GM23338 (cell line): ENCODE measurements around the gene SUMO4.

ENCODE experiments used
- CREB1 ChIP-seq: fragments of 250-450 bp; sonication (Bioruptor Pico); IDR thresholded peaks from 2 replicates; pipeline ENCODE4 v1.5.0; 2020; ENCODE audit warnings: low read depth, mild to moderate bottlenecking, moderate library complexity
- CTCF ChIP-seq, 2 experiments: fragments of 200-600 bp in 1 of 2; sonication (generic) in 1 of 2; conservative IDR thresholded peaks; 2 replicates each; pipeline versions ENCODE4 v1.5.1 to v1.6.1; 2016 to 2017; ENCODE audit warnings: antibody characterized with exemption in 2 of 2, low read depth in 2 of 2, mild to moderate bottlenecking in 2 of 2, moderate library complexity in 1 of 2
- EZH2 ChIP-seq: fragments of 200-600 bp; sonication (generic); IDR thresholded peaks from one replicate; pipeline ENCODE4 v1.8.0; 2017; ENCODE audit warnings: antibody characterized with exemption, mild to moderate bottlenecking, low read depth; ENCODE audit not compliant: unreplicated experiment
- EZH2phosphoT487 ChIP-seq: fragments of 200-600 bp; sonication (generic); IDR thresholded peaks from one replicate; pipeline ENCODE4 v1.8.1; 2018; ENCODE audit warnings: antibody characterized with exemption; ENCODE audit not compliant: unreplicated experiment
- NANOG ChIP-seq: IDR thresholded peaks from 2 replicates; pipeline ENCODE4 v1.6.1; 2016; ENCODE audit warnings: antibody characterized with exemption, borderline replicate concordance
- POLR2AphosphoS5 ChIP-seq: IDR thresholded peaks from 2 replicates; pipeline ENCODE4 v1.6.1; 2016; ENCODE audit warnings: antibody characterized with exemption, low read depth
- STAT1 ChIP-seq: IDR thresholded peaks from one replicate; pipeline ENCODE4 v1.6.1; 2016; ENCODE audit warnings: antibody characterized with exemption; ENCODE audit not compliant: unreplicated experiment
- ZNF331 ChIP-seq: fragments of 250-450 bp; sonication (Bioruptor Pico); IDR thresholded peaks from 2 replicates; pipeline ENCODE4 v1.5.0; 2020; ENCODE audit warnings: low read depth, mild to moderate bottlenecking, moderate library complexity
- TF ChIP-seq, protein P1 (sequence below): IDR thresholded peaks from 2 replicates; pipeline ENCODE4 v1.6.1; 2016; ENCODE audit warnings: antibody characterized with exemption

- TF ChIP-seq CTCF (conservative IDR thresholded peaks at IDR 0.05; ENCODE audit: low read depth in 2 of 2) (no peak), ZNF331 (CRISPR knock-in tag) (no peak), POLR2AphosphoS5 (no peak), EZH2 (no peak), STAT1 (no peak), NANOG (no peak), EZH2phosphoT487 (no peak), CREB1 (no peak)
- TF ChIP-seq, protein P1, sequence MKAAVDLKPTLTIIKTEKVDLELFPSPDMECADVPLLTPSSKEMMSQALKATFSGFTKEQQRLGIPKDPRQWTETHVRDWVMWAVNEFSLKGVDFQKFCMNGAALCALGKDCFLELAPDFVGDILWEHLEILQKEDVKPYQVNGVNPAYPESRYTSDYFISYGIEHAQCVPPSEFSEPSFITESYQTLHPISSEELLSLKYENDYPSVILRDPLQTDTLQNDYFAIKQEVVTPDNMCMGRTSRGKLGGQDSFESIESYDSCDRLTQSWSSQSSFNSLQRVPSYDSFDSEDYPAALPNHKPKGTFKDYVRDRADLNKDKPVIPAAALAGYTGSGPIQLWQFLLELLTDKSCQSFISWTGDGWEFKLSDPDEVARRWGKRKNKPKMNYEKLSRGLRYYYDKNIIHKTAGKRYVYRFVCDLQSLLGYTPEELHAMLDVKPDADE = no peak
Measured at GRCh38 chr6:149423964-149424440, 23.9 kb downstream of the SUMO4 start.
